ENCODE results near the gene FGF14.

Gene FGF14

DNA sequence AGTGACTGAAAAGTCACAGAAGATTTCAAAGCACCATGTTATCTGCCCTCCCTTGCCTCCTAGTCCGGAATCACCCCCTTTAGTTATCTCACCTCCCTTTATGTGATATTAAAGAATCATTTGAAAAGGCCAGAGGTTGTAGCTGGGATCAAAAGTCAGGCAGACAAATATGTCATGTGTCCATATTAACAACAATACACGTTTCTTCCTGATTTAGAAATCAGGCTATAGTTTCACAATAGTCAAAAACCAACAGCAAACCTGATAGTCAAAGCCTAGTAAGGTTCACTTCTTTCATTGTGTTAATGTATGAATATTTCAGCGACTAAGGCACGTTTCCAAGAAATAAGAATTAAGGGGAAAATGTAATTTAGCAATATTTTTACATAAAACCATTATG lies 622.7 kb downstream of the FGF14 start:
- DNase-seq, result no peak
- TF ChIP-seq, protein P1, sequence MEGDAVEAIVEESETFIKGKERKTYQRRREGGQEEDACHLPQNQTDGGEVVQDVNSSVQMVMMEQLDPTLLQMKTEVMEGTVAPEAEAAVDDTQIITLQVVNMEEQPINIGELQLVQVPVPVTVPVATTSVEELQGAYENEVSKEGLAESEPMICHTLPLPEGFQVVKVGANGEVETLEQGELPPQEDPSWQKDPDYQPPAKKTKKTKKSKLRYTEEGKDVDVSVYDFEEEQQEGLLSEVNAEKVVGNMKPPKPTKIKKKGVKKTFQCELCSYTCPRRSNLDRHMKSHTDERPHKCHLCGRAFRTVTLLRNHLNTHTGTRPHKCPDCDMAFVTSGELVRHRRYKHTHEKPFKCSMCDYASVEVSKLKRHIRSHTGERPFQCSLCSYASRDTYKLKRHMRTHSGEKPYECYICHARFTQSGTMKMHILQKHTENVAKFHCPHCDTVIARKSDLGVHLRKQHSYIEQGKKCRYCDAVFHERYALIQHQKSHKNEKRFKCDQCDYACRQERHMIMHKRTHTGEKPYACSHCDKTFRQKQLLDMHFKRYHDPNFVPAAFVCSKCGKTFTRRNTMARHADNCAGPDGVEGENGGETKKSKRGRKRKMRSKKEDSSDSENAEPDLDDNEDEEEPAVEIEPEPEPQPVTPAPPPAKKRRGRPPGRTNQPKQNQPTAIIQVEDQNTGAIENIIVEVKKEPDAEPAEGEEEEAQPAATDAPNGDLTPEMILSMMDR (IDR thresholded peaks at IDR 0.05), result no peak
- H3K4me3 Mint-ChIP-seq, result no peak overlapping the region
- no peaks in the 10 kb centered on the region for H3K9me3 Mint-ChIP-seq
- H3K27ac Mint-ChIP-seq, result no peak overlapping the region
- peaks cover 12% of the 10 kb centered on the region for H3K27me3 Mint-ChIP-seq (ENCODE audit: low read depth, poor library complexity)
- H3K4me1 Mint-ChIP-seq, result no peaks in the 10 kb centered on the region
- no peaks in the 10 kb centered on the region for H3K36me3 Mint-ChIP-seq (ENCODE audit: low read depth)

DNA sequence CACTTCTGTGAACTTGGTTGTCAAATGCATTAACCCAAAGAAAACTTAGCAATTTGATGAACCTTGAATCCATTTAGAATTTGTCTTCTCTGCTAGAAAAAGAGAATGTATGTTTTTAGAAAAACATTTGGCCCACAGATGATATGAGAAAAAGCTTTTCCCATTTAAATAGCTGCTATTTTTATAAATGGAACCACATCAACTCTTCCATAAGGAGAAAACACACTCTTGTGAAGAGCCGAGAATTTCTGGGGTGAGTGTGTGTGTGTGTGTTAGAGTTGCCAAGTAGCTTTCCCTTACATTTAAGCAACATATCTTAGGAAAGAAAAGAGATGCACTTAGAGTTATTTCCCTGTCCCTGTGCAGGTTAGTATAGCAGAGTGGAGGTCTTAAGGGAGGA lies 626.6 kb downstream of the FGF14 start:
- H3K36me3 Mint-ChIP-seq (ENCODE audit: low read depth), result no peaks in the 10 kb centered on the region
- no peak overlapping the region for H3K4me3 Mint-ChIP-seq
- TF ChIP-seq, protein P1 (IDR thresholded peaks at IDR 0.05), result no peak
- peaks cover 6% of the 10 kb centered on the region for H3K27me3 Mint-ChIP-seq (ENCODE audit: low read depth, poor library complexity)
- no peak for DNase-seq
- H3K4me1 Mint-ChIP-seq, result peaks cover 7% of the 10 kb centered on the region
- no peaks in the 10 kb centered on the region for H3K9me3 Mint-ChIP-seq
- no peak overlapping the region for H3K27ac Mint-ChIP-seq

DNA sequence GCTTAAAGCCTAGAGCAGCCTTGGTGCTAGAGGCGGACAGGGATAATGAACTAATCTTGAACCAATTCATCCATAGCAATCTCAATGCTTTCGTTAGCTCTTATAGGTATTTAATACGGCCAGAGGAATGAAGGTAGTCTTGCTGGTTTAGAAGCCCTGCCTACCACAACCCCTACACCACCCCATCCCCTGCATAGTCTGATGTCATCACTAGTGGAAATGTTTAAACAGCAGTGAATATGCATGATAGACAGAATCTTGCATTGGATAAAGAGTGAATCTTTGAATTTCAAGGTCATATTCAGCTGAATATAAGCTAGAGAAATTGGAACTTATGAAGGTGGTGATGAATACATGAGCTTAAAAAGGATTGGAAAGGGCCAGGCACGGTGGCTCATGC lies 627.5 kb downstream of the FGF14 start:
- no peak overlapping the region for H3K4me3 Mint-ChIP-seq

DNA sequence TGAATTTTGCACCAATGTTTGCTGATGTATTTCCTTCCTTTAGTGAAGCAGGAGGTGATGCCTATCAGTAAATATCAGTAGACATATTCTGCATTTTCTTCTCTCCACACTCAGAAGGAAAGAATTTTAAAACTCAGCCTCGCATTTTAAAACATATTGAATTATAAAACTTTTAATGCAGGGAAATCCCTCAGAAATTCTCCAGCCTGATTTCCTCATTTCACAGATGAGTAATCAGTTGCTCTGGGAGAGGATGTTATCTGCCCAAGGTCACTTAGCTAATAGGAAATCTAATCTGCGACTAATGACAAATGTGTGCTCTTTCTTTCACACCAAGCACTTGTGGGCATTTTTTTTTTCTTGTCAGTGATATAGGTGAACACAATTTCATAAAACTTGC lies 628.8 kb downstream of the FGF14 start:
- Mint-ChIP-seq H3K27ac (no peak overlapping the region), H3K27me3 (ENCODE audit: low read depth, poor library complexity) (no peaks in the 10 kb centered on the region), H3K36me3 (ENCODE audit: low read depth) (no peaks in the 10 kb centered on the region), H3K4me3 (no peak overlapping the region), H3K4me1 (peaks cover 7% of the 10 kb centered on the region), H3K9me3 (no peaks in the 10 kb centered on the region)
- TF ChIP-seq, protein P1 (IDR thresholded peaks at IDR 0.05), result no peak
- no peak for DNase-seq

More for the DNA sequence above, 627.5 kb downstream of the FGF14 start:
- no peaks in the 10 kb centered on the region for H3K36me3 Mint-ChIP-seq (ENCODE audit: low read depth)
- H3K27me3 Mint-ChIP-seq (ENCODE audit: low read depth, poor library complexity), result peaks cover 6% of the 10 kb centered on the region
- TF ChIP-seq, protein P1 (IDR thresholded peaks at IDR 0.05), result no peak
- no peaks in the 10 kb centered on the region for H3K9me3 Mint-ChIP-seq
- peaks cover 7% of the 10 kb centered on the region for H3K4me1 Mint-ChIP-seq
- no peak for DNase-seq
- H3K27ac Mint-ChIP-seq, result no peak overlapping the region

DNA sequence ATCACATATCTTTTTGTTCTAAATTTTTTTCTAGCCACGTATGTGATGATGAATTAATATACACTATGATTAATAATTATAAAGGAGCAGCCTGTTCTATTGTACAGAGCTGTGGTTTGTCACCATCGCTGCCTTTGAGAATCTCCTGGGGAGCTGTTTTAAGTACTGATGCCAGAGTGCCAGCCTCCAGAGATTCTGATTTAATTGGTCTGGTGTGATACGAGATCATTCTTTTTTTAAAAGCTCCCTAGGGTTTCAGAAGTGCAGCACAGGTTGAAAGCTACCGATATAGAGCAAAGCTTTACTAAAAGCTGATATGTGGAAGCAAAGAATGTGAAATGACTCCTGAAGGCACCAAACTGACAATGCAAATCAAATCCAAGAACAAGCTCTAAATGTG lies 634.7 kb downstream of the FGF14 start:
- DNase-seq, result no peak
- H3K4me3 Mint-ChIP-seq, result no peak overlapping the region
- no peaks in the 10 kb centered on the region for H3K36me3 Mint-ChIP-seq (ENCODE audit: low read depth)
- H3K9me3 Mint-ChIP-seq, result no peaks in the 10 kb centered on the region
- TF ChIP-seq, protein P1 (IDR thresholded peaks at IDR 0.05), result no peak
- H3K4me1 Mint-ChIP-seq, result no peaks in the 10 kb centered on the region
- no peak overlapping the region for H3K27ac Mint-ChIP-seq
- peaks cover 7% of the 10 kb centered on the region for H3K27me3 Mint-ChIP-seq (ENCODE audit: low read depth, poor library complexity)

DNA sequence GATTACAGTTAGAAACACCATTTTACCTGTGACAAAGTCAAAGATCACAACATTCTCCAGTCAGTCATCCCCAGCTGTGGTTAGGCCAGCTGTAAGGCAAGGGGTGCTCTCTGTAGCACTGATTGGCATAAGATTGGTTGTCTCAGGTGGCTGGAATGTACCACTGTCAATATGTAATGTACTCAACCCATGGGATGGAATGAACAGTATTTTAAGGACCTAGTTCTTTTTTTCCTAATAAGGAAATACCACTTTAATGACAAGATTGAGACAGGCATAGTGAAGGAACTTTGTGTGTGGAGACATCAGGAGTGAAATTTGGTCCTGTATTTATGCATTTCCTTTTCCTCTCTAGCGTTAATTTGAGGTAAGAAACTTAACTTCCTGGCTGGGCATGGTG lies 638.7 kb downstream of the FGF14 start:
- Mint-ChIP-seq H3K9me3 (no peaks in the 10 kb centered on the region), H3K27ac (no peak overlapping the region), H3K27me3 (ENCODE audit: low read depth, poor library complexity) (peaks cover 11% of the 10 kb centered on the region), H3K4me3 (no peak overlapping the region), H3K36me3 (ENCODE audit: low read depth) (no peaks in the 10 kb centered on the region), H3K4me1 (no peaks in the 10 kb centered on the region)
- no peak for DNase-seq
- TF ChIP-seq, protein P1 (IDR thresholded peaks at IDR 0.05), result no peak
